ENCODE measurements around the gene POFUT2.

POFUT2 gene

DNA sequence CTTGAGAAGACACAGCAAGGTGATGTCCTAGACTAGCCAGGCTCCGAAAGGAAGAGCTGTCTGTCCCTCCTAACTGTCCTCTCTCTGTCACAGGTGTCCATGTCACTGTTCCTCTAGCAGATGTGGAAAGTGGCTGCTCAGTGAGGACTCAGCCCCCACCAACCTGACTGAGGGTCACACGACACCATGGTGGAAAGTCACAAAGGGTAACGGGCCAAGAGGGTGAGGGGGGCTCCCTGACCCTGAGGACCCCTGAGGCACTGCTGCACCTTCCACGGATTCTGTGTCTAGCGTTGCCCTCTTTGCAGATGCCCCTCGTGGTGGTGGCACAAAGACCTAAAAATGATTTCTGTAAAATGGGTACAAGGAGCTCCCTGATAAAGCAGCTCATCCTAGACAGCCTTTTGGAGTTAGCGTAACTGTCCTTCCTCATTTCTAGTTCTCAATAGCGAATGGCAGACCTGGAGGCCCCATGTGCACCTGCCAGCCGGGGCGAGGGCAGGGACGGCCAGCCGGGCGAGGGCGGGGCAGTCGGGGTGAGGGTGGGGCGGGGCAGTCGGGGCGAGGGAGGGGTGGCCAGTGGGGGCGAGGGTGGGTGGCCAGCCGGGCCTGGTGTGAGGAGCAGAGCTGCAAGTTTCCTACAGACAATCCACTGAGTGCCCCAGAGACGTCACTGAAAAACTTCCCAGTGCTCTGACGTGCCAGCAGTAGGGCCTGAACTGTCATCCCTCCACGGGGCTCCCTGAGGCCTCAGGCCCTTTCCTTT is 23.4 kb downstream of the POFUT2 start:
- H3K4me1 ChIP-seq (ENCODE audit: control extremely low read depth in 1 of 4, control insufficient read depth in 4 of 4, insufficient read depth in 4 of 4, low read length in 3 of 4) = peaks cover 0 to 23% (median 4%) of the 10 kb centered on the region in 4 experiments
- peaks cover 2 to 46% (median 29%) of the 10 kb centered on the region in 4 experiments for H3K36me3 ChIP-seq (ENCODE audit: control insufficient read depth in 4 of 4, insufficient read depth in 4 of 4, low read length in 3 of 4)
- no peaks in the 10 kb centered on the region for H3K9me3 ChIP-seq (ENCODE audit: control extremely low read depth in 1 of 5, control insufficient read depth in 4 of 5, insufficient read depth in 2 of 5, low read depth in 1 of 5, low read length in 4 of 5)
- ChIA-PET POLR2A (no interaction called here), CTCF (interaction anchor here (1.1 kb wide), 1 partner anchor 58 kb away, joined by 3 read pairs; no protein-coding TSS in a partner anchor)
- 99% methylated on average over 20 of the region's 23 CpGs for WGBS (ENCODE audit: insufficient coverage)
- no peak for DNase-seq
- H3K4me3 ChIP-seq (ENCODE audit: control insufficient read depth in 1 of 7, extremely low read depth in 1 of 7, insufficient read depth in 4 of 7, low read depth in 2 of 7, low read length in 6 of 7) = no peak overlapping the region
- no peaks in the 10 kb centered on the region for H3K27me3 ChIP-seq (replicated peaks in 2 of 5; ENCODE audit: control insufficient read depth in 4 of 5, insufficient read depth in 5 of 5, low read length in 4 of 5)
- H3K27ac ChIP-seq (ENCODE audit: insufficient read depth in 1 of 2, low read depth in 1 of 2, low read length in 2 of 2, poor library complexity in 1 of 2, severe bottlenecking in 2 of 2) = no peak overlapping the region

DNA sequence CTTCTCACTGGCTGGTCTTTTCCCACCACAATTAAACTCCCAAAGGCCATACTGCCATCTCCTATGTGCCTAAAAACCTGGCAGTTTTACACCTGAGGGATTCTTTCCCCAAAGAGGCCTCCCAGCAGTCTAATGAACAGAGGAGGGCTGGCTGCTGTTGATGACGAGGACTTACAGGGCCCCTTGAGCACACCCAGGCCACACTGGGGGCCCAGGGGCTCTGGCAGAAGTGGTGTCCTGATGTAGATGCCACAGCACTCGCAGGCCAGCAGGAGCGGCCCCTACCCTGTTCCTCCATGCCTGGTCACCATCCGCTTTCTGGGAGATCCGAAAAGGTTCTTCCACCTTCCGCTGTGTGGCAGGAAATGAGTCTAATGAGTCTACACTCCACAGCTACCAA is 24.2 kb downstream of the POFUT2 start:
- peaks cover 0 to 31% (median 4%) of the 10 kb centered on the region in 4 experiments for H3K4me1 ChIP-seq (ENCODE audit: control extremely low read depth in 1 of 4, control insufficient read depth in 4 of 4, insufficient read depth in 4 of 4, low read length in 3 of 4)
- H3K4me3 ChIP-seq (ENCODE audit: control insufficient read depth in 1 of 7, extremely low read depth in 1 of 7, insufficient read depth in 4 of 7, low read depth in 2 of 7, low read length in 6 of 7) = no peak overlapping the region
- H3K9me3 ChIP-seq (ENCODE audit: control extremely low read depth in 1 of 5, control insufficient read depth in 4 of 5, insufficient read depth in 2 of 5, low read depth in 1 of 5, low read length in 4 of 5) = no peaks in the 10 kb centered on the region
- WGBS (ENCODE audit: insufficient coverage) = 93% methylated on average over 3 of the region's 6 CpGs
- H3K27ac ChIP-seq (ENCODE audit: insufficient read depth in 1 of 2, low read depth in 1 of 2, low read length in 2 of 2, poor library complexity in 1 of 2, severe bottlenecking in 2 of 2) = no peak overlapping the region
- H3K27me3 ChIP-seq (replicated peaks in 2 of 5; ENCODE audit: control insufficient read depth in 4 of 5, insufficient read depth in 5 of 5, low read length in 4 of 5) = no peaks in the 10 kb centered on the region
- ChIA-PET POLR2A (no interaction called here), CTCF (interaction anchor here (1.1 kb wide), 2 partner anchors 22 to 58 kb away, joined by 3 read pairs; no protein-coding TSS in a partner anchor)
- no peak for DNase-seq
- peaks cover 2 to 46% (median 29%) of the 10 kb centered on the region in 4 experiments for H3K36me3 ChIP-seq (ENCODE audit: control insufficient read depth in 4 of 4, insufficient read depth in 4 of 4, low read length in 3 of 4)

DNA sequence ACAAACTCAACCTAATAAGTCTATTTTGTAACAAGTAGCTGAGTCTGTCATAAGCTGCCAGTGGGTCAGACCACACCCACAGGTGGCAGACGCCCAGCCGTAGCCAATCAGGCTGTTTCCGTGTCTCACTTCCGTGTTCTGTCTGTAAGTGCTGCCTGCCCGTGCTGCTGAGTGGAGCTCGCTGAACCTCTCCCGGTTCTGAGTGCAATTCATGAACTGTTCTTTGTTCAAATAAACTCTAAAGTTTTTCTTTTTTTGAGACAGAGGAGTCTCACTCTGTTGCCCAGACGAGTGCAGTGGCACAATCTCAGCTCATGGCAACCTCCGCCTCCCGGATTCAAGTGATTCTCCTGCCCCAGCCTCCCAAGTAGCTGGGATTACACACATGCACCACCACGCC is 25.1 kb downstream of the POFUT2 start:
- H3K4me1 ChIP-seq (ENCODE audit: control extremely low read depth in 1 of 4, control insufficient read depth in 4 of 4, insufficient read depth in 4 of 4, low read length in 3 of 4) = peaks cover 0 to 40% (median 8%) of the 10 kb centered on the region in 4 experiments
- H3K27ac ChIP-seq (ENCODE audit: insufficient read depth in 1 of 2, low read depth in 1 of 2, low read length in 2 of 2, poor library complexity in 1 of 2, severe bottlenecking in 2 of 2) = no peak overlapping the region
- H3K36me3 ChIP-seq (ENCODE audit: control insufficient read depth in 4 of 4, insufficient read depth in 4 of 4, low read length in 3 of 4) = peaks cover 2 to 43% (median 28%) of the 10 kb centered on the region in 4 experiments
- DNase-seq = no peak
- ChIA-PET POLR2A (no interaction called here), CTCF (interaction anchor here (1.1 to 1.5 kb wide), 2 partner anchors 9 to 23 kb away, joined by 3 to 6 read pairs; no protein-coding TSS in a partner anchor)
- WGBS (ENCODE audit: insufficient coverage) = 96% methylated on average over 11 of the region's 11 CpGs
- no peak overlapping the region for H3K4me3 ChIP-seq (ENCODE audit: control insufficient read depth in 1 of 7, extremely low read depth in 1 of 7, insufficient read depth in 4 of 7, low read depth in 2 of 7, low read length in 6 of 7)
- no peaks in the 10 kb centered on the region for H3K9me3 ChIP-seq (ENCODE audit: control extremely low read depth in 1 of 5, control insufficient read depth in 4 of 5, insufficient read depth in 2 of 5, low read depth in 1 of 5, low read length in 4 of 5)
- H3K27me3 ChIP-seq (replicated peaks in 2 of 5; ENCODE audit: control insufficient read depth in 4 of 5, insufficient read depth in 5 of 5, low read length in 4 of 5) = no peaks in the 10 kb centered on the region

DNA sequence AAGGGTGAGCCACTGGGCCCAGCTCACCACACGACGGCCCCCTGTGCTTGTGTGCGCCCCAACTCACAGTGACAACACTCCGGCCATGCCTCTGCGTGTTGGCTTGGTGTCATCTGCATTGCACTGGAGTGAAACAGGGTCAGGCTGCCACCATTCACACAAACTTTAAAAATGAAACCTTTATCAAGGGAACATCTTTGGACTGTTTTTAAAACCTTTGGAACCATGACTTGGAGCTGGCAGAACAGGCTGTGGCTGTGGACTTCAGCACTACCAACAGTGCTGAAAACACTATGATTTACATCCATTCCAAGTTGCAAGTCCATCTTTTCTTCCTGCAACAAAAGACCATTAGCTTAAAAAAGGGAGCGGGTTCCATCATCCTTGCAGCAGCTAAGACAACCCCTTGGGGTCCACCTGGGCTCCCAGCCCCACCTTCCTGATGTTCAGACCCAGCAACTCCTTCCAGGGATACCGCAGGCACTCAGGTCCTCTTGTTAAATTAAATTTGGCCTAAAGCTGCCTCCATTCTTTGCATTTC is 25.6 kb downstream of the POFUT2 start:
- Histone ChIP-seq H3K9me3 (ENCODE audit: control extremely low read depth in 1 of 5, control insufficient read depth in 4 of 5, insufficient read depth in 2 of 5, low read depth in 1 of 5, low read length in 4 of 5) (no peaks in the 10 kb centered on the region), H3K4me1 (ENCODE audit: control extremely low read depth in 1 of 4, control insufficient read depth in 4 of 4, insufficient read depth in 4 of 4, low read length in 3 of 4) (peaks cover 0 to 45% (median 13%) of the 10 kb centered on the region in 4 experiments), H3K27me3 (replicated peaks in 2 of 5; ENCODE audit: control insufficient read depth in 4 of 5, insufficient read depth in 5 of 5, low read length in 4 of 5) (no peaks in the 10 kb centered on the region), H3K36me3 (ENCODE audit: control insufficient read depth in 4 of 4, insufficient read depth in 4 of 4, low read length in 3 of 4) (peaks cover 2 to 38% (median 23%) of the 10 kb centered on the region in 4 experiments), H3K4me3 (ENCODE audit: control insufficient read depth in 1 of 7, extremely low read depth in 1 of 7, insufficient read depth in 4 of 7, low read depth in 2 of 7, low read length in 6 of 7) (no peak overlapping the region), H3K27ac (ENCODE audit: insufficient read depth in 1 of 2, low read depth in 1 of 2, low read length in 2 of 2, poor library complexity in 1 of 2, severe bottlenecking in 2 of 2) (no peak overlapping the region)
- DNase-seq = no peak
- CTCF ChIA-PET = interaction anchor here (1.5 kb wide), 1 partner anchor 10 kb away, joined by 6 read pairs; no protein-coding TSS in a partner anchor
- 81% methylated on average over 2 of the region's 7 CpGs for WGBS (ENCODE audit: insufficient coverage)
- POLR2A ChIA-PET = no interaction called here

DNA sequence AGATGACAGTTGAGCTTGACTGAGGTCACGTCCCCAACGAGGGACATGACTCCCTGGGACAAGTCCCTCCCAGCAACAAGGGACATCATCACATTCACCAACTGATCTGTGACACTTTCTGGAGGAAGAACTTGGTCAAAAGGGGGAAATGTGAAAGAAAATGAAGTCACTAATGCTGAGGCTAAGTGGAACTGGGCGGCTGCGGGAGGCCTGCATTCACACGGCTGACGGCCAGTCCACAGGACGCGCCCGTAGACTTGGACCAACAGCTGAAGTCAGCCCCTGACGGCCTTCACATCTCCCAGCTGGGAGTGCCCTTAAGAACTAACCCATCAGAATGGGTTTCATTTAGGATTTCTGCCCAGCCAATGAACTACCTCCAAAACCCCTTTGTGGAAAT is 26.6 kb downstream of the POFUT2 start:
- ChIA-PET CTCF (interaction anchor here (1.1 to 1.4 kb wide), 2 partner anchors 20 to 121 kb away, joined by 3 read pairs; no protein-coding TSS in a partner anchor), POLR2A (no interaction called here)
- H3K4me1 ChIP-seq (ENCODE audit: control extremely low read depth in 1 of 4, control insufficient read depth in 4 of 4, insufficient read depth in 4 of 4, low read length in 3 of 4) = peaks cover 0 to 48% (median 22%) of the 10 kb centered on the region in 4 experiments
- no peak overlapping the region for H3K27ac ChIP-seq (ENCODE audit: insufficient read depth in 1 of 2, low read depth in 1 of 2, low read length in 2 of 2, poor library complexity in 1 of 2, severe bottlenecking in 2 of 2)
- H3K27me3 ChIP-seq (replicated peaks in 2 of 5; ENCODE audit: control insufficient read depth in 4 of 5, insufficient read depth in 5 of 5, low read length in 4 of 5) = no peaks in the 10 kb centered on the region
- DNase-seq = no peak
- 87% methylated on average over 7 of the region's 10 CpGs for WGBS (ENCODE audit: insufficient coverage)
- no peaks in the 10 kb centered on the region for H3K9me3 ChIP-seq (ENCODE audit: control extremely low read depth in 1 of 5, control insufficient read depth in 4 of 5, insufficient read depth in 2 of 5, low read depth in 1 of 5, low read length in 4 of 5)
- H3K4me3 ChIP-seq (ENCODE audit: control insufficient read depth in 1 of 7, extremely low read depth in 1 of 7, insufficient read depth in 4 of 7, low read depth in 2 of 7, low read length in 6 of 7) = no peak overlapping the region
- H3K36me3 ChIP-seq (ENCODE audit: control insufficient read depth in 4 of 4, insufficient read depth in 4 of 4, low read length in 3 of 4) = peaks cover 2 to 28% (median 17%) of the 10 kb centered on the region in 4 experiments

DNA sequence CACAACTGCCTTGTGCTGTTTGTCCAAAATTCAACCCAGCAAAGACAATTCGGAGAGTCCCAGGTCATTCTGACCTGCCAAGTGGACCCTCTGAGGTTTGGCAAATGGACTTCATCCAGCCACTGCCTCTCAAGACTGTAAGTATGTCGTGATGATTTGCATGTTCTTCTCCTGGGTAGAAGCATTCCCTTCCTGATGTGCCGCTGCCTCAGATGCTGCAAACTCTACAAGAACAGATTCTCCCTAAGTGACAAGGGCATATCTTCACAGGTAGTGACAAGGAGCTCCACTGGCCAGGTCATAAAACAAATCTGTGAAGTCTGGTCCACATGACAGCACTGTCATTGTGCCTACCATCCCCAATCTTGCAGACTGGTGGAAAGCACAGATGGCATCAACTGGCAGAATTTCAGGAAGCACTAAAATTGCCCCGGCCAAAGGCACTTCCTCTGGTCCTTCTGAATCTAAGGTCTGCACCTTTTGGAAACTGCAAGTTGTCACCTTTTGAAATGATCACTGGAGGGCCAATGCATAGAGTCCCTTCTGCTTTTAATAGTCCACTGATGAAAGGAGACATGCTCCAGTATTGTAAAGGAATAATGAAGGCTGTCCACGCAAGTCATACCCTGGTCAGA is 27.4 kb downstream of the POFUT2 start:
- Histone ChIP-seq H3K36me3 (ENCODE audit: control insufficient read depth in 4 of 4, insufficient read depth in 4 of 4, low read length in 3 of 4) (peaks cover 2 to 21% (median 13%) of the 10 kb centered on the region in 4 experiments), H3K4me3 (ENCODE audit: control insufficient read depth in 1 of 7, extremely low read depth in 1 of 7, insufficient read depth in 4 of 7, low read depth in 2 of 7, low read length in 6 of 7) (no peak overlapping the region), H3K27me3 (replicated peaks in 2 of 5; ENCODE audit: control insufficient read depth in 4 of 5, insufficient read depth in 5 of 5, low read length in 4 of 5) (no peaks in the 10 kb centered on the region), H3K4me1 (ENCODE audit: control extremely low read depth in 1 of 4, control insufficient read depth in 4 of 4, insufficient read depth in 4 of 4, low read length in 3 of 4) (peaks cover 0 to 56% (median 22%) of the 10 kb centered on the region in 4 experiments), H3K27ac (ENCODE audit: insufficient read depth in 1 of 2, low read depth in 1 of 2, low read length in 2 of 2, poor library complexity in 1 of 2, severe bottlenecking in 2 of 2) (no peak overlapping the region), H3K9me3 (ENCODE audit: control extremely low read depth in 1 of 5, control insufficient read depth in 4 of 5, insufficient read depth in 2 of 5, low read depth in 1 of 5, low read length in 4 of 5) (no peaks in the 10 kb centered on the region)
- 61% methylated on average over 5 of the region's 5 CpGs for WGBS (ENCODE audit: insufficient coverage)
- CTCF ChIA-PET = interaction anchor here (1.1 to 1.4 kb wide), 2 partner anchors 21 to 120 kb away, joined by 3 read pairs; no protein-coding TSS in a partner anchor
- peak in 2 of 3 donors; percentile 34 to 79 for DNase-seq
- POLR2A ChIA-PET = no interaction called here

All from common myeloid progenitor, CD34-positive (primary cell).